NCI-H2196 treated with DMSO at 0.1 percent for 48 hours (cell line): ENCODE results near the gene SPRED3.

Experiments used
- DNase-seq: peaks from one replicate; lab custom pipeline; 2025; ENCODE audit not compliant: unreplicated experiment; lab: John Stamatoyannopoulos, UW

SPRED3 gene

DNA sequence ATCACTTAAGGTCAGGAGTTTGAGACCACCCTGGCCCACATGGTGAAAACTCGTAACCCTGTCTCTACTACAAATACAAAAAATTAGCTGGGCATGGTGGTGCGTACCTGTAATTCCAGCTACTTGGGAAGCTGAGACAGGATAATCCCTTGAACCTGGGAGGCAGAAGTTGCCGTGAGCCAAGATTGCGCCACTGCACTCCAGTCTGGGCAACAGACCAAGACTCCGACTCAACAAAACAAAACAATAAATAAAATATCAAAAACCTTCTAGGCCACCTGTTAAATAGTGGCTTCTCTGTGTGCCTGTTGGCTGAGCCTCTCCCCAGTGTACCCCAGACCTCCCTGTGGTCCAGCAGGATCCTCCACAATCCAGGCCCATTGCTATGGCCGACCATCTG, 17.4 kb upstream of the SPRED3 start:
- no peak for DNase-seq

DNA sequence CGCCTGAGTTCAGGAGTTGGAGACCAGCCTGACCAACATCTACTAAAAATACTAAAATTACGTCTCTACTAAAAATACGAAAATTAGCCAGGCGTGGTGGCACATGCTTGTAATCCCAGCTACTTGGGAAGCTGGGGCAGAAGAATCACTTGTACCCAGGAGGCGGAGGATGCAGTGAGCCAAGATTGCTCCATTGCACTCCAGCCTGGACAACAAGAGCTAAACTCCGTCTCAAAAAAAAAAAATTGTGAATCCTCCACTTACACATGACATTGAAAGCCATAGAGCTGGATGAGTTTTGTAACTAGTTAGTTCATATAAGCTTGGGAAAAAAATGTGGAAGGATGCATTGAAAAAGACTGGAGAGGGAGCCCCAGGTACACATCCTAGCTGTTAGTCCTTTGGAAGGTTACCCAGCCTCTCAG, 14.6 kb upstream of the SPRED3 start:
- DNase-seq = no peak

- DNase-seq = peak; percentile 98
Observed at GRCh38 chr19:38374332-38375097, 14.0 kb upstream of the SPRED3 start, which contains the start of gene PSMD8. PSMD8 (plus strand) TSS chr19:38374571; CDS start chr19:38374602, 31 bp downstream.

- no peak for DNase-seq
Observed at GRCh38 chr19:38375098-38375493, 13.4 kb upstream of the SPRED3 start.

GRCh38 chr19:38375748-38376147, 12.7 kb upstream of the SPRED3 start:
- no peak for DNase-seq

GRCh38 chr19:38376576-38376975, 11.9 kb upstream of the SPRED3 start:
- DNase-seq = no peak

- no peak for DNase-seq
Observed at GRCh38 chr19:38377052-38377451, 11.4 kb upstream of the SPRED3 start.

- DNase-seq = no peak
Observed at GRCh38 chr19:38378866-38379265, 9.6 kb upstream of the SPRED3 start.

GRCh38 chr19:38381138-38381537, 7.4 kb upstream of the SPRED3 start:
- DNase-seq = no peak

GRCh38 chr19:38383184-38383583, 5.3 kb upstream of the SPRED3 start:
- no peak for DNase-seq

DNA sequence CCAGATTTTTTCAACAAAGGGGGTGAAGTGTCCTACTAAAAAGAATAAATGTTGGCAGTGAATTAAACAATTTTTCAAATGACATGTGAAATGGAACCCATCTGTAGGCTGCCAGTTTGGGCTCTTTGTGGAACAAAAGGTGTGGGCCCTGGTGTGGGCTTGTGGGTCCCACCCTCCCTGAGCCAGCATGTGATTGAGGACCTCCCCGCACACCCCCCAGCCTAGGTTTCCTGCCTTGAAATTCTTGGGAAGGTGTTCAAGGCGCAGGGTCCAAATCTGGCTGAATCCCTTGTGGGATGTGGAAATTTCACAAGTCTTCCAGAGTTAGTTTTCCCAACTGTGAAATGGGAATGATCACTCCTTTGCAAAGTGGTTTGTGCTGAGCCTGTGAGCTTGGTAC, 4.8 kb upstream of the SPRED3 start:
- no peak for DNase-seq

GRCh38 chr19:38384209-38385027, 4.1 kb upstream of the SPRED3 start:
- DNase-seq = no peak

DNA sequence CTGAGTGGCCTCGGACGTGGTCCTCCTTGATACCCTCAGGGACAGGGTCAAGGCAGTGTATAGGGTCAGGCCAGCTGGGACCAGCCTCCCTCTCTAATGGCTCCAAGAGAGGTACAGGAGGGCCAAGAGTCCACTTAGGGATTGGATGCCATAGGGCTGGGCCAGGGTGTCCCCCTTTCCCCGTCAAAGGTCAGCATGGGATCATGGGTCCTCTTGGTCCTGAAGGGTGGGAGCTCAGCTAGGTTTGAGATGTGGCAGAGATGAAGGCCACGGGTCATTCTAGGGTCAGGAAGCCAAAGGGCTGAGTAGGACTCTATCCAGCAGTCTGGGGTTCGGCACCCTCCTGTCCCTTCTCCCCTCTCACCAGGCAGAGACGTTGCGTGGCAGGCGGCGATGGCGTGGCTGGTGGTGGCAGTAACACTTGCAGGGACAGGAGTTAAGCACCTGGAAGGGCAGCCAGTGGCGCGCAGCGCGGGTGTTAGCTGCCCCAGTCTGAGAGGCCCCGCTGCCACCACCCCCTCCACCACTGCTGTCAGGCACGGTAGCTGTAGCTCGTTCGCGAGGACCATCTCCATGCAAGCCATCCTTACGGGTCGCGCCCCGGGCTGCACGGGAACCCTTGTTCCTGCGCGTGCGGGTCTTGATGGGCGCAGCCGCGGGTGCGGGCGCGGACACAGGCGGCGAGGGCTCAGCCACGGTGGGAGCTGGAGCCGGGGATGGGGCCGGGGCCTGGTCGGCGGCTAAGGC, 3.3 kb upstream of the SPRED3 start:
- no peak for DNase-seq

DNA sequence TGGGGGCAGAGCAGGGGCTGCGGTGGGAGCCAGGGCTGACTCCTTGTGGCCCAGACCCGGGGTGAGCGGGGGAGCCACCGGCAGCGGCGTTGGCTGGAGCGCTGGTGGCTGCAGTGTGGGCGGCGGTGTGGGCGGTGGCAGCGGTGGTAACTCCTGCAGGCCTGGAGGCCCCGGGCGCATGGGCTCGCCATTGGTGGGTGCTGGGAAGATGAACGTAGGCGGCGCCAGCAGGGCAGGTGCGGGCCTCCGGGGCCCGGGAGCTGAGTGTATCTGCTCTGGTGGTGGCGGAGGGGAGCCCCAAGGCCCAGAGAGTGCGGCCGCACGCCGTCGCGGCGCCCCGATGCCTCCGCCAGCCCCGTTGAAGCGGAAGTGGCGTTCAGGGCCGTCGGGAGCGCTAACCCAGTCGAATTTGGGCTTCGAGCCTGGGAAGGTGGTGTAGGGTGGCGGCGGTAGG, 2.7 kb upstream of the SPRED3 start:
- no peak for DNase-seq

DNA sequence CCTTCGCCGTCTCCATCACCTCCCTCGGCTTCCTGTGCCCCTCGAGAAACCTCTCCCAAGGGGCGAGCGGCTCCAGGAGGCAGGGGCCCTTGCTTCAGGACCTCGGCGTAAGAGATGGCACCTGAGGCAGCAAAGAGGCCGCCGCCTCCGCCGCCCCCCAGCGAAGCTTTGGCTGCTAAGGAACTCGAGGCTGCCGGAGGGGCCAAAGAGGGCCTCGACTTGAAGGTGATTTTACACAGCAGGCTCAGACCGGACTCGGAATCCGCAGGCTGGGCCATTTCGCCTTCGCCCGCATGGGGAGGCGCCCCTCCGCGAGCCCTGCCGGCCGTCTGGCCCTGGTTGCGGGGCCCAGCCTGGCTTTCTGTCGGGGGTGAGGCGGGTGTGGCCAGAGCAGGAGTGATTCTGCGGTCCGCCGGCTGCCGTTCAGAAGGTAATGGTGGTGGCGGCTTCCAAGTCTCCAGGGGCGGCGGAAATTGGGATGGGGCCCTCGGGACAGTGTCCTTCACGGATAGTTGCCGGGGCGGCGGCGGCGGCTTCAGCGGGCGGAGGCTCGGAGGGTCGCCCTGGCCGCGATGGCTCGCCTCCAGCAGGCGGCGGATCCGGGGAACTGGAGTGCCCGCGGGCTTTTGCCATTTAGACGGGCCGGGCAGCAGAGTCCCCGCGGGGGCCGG, 2.1 kb upstream of the SPRED3 start:
- DNase-seq = no peak

DNA sequence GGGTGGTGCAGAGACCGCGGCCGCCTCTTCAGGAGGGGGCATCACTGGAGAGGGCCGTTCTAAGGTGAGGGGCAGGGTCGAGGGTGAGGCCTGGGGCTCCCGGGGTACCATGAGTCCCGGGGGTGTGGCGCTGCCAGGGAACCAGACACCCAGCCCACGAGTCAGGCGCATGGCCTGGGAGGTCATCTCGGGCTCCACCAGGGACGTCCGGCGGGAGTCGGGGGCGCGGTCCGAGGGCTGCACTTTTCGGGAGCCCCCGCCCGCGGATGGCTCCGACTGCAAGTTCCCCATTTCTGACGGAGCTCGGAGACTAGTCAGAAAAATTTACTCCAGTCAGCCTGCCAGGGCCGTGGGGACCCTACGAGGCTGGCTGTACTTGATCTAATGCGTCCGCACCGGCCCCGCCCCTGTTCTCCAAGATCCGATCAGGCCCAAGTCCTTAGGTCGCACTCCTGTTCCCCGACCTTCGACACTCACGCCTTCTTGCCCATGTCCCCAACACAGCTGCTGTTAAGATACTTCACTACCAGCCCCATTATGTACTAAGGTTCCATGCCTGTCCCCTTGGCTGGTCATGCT, 1.4 kb upstream of the SPRED3 start:
- DNase-seq = no peak

GRCh38 chr19:38387550-38388348, 748 bp upstream of the SPRED3 start, which contains the start of gene GGN:
GGN (minus strand) TSS chr19:38388034; CDS start chr19:38387261, 773 bp downstream.
- DNase-seq = peak; percentile 85

DNA sequence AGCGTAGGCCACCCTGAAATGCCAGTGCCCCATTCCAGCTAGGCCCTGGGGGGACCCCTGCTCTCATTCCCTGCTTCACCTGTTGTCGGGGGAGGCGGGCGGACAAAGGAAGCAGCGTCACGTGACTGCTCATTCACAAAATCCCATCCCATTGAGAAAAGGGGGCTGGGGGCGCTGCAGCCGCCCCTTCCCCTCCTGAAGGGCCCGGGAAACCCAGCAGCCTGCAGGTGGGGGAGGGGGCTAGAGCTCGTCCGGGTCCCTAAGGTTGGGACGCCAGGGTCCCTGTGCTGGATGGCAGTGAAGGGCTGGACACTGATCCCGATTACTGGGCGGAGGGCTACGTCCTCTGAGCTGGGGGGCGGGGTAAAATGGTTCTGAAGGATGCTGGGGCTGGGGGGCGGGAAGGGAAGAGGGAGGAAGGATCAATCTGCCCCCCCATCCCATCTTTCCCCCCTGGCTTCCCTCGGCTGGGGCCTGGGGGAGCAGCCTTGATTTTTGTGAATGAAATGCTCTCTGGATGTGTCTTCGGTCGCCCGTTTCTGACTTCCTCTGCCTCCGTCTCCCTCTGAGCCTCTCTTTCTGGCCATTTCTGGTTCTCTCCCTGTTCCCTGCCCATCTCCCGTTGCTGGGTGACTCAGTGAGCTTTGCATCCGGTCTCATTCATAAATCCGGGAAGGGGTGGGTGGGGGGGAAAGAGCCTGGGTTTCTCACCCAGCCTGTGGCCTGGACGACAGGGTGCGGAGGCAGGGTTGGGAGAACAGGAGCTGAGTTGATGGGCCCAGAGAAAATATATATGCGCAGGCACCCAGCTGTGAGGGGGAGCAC, 816 bp downstream of the SPRED3 start:
- no peak for DNase-seq
